IPS-NIHi11 (cell line): ENCODE data around the gene ST6GALNAC5.

Experiments used
- DNase-seq: peaks from one replicate; pipeline ENCODE4 v3.0.0; 2012; ENCODE audit warnings: mixed read lengths, low spot score

The ST6GALNAC5 gene

GRCh38 chr1:77047978-77048614 lies 180.8 kb downstream of the ST6GALNAC5 start:
- no peak for DNase-seq

- no peak for DNase-seq
These were observed 181.3 kb downstream of the ST6GALNAC5 start for GRCh38 chr1:77048615-77049005.

DNA sequence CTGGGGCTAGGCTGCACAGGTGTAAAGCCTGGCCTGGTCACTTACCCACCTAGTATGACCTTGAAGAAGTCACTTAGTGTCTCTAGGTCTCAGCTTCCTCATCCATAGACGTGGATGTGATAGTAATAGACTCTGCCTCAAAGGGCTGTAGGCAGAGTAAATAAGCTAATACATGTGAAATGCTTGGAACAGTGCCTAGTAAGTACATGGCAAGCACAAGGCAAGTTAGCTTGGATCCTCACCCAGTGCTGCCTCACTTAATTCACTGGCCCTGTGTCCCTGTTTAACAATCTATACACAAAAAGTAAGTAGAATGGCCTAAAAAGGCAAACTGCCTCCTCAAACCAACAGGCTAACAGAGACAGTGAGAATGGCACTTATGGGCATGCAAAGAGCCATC lies 184.1 kb downstream of the ST6GALNAC5 start:
- no peak for DNase-seq

DNA sequence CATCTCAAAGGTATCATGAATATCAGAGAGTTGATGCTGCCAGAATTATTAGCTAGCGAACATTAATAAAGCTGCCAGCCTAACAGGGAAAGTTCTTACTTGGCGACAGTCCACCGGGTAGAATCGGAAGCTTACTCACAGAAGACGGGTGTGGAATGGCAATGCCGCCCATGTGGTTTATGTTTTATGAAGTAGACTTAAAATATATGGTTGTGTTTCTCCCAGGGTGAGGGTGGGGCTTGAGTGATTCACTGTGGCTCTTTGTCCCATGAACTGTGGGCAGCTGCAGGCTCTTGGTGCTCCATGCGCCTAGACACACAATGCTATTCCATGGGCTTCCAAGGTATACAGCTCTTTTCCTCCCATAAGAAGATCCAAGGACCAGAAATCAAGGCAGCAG lies 189.2 kb downstream of the ST6GALNAC5 start:
- DNase-seq = no peak

- no peak for DNase-seq
These were observed 190.8 kb downstream of the ST6GALNAC5 start for GRCh38 chr1:77057994-77058585.

DNA sequence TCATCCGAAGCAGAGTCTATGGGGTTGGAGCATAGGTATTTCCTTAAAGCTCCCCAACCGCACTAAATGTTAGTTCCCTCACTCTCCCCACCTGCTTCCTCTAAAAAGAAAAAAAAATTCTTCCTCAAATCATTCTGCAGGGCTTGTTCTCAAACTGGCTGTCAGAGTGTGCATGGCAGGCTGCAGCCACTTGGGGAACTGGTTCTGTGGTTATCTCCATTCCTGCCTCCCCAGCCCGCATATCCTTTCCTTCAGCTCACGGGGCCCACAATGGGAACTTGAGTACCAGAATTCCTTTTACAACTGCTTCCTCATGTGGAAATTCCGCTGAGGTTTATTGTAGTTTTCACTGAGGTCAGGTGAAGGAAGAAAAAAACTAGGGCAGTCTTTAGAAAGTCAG lies 192.7 kb downstream of the ST6GALNAC5 start:
- DNase-seq = peak; percentile 50

DNA sequence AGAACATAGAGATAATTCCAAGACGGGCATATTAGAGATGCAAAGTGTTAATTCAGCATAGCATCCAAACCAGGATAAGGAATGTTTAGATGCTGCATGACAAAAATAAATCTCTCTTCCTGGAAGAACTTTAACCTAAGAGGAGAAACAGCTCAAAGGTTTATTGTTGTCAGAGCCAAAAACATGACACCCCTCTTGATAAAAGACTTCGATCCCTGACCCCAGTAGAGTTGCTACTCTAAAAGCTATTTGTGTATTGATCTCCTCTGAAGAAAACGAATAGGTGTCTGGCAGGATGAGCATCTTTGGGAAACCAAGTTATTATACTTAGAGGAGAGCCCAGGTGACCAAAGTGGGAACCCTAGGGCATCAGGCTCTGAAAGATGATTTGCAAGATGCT lies 193.9 kb downstream of the ST6GALNAC5 start:
- no peak for DNase-seq

DNA sequence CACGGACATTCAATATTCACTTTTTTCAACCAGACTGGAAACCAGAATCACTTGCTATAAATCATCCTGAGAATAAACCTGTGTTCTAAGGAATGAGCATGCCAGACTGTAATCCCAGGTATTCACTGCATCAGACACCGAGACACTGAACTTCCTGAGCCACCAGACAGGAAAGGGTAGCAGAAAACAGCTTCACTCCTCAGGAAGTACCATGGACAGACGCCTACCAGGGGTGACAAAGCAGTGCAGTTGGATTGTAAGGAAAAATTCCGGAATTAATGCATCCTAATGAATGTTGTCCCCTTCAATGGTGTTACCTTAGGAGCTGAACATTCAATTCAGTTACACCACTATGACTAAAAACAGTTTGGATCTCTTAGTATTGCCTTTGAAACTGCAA lies 195.8 kb downstream of the ST6GALNAC5 start:
- peak; percentile 34 for DNase-seq

GRCh38 chr1:77064246-77064645 lies 197.0 kb downstream of the ST6GALNAC5 start:
- no peak for DNase-seq

DNA sequence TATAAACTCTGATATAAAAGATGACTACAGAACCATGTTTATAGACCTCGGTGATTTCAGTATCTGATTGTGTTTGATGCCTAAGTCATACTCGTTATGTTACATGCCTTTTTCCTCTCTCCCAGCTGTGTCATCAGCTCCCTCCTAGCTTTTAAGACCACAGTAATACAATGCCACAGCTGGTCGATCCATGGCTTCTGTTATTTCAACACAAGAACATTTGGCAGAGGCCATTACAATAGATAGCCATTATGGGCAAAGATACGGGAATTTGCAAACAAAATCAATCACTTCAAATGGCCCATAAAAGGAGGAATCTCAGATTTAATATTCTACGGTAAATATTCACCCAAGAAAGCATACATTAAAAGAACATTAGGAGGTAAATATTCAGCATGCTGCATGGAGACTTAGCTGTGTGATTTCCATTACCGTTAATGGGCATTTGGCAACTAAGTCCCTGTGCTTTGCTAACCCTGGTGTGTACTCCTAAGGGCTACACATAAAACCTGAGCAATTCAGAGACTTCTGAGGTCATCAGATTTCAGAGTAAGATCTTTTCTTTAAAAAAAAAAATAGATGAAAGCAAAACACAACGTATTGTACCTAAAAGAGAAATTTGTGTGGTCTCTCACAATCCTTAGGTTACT lies 198.5 kb downstream of the ST6GALNAC5 start:
- no peak for DNase-seq

DNA sequence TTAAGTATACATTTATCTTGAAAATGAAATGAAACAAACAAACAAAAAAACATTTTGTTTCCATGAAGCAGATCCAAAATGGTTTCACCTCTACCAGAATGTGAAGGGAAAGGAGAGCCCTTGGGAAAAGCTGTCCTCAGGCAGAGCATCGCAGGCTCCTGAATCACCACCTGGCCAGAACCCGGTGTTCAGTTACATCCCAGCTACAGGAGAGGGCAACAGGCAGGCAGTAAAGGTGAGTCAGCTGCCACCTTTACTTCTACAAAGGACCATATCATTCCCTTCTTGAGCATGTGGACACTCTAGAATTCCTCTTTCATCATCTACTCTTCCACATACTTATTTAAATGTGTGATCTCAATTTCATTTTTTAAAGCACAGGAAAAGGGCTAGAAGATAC lies 200.7 kb downstream of the ST6GALNAC5 start:
- peak; percentile 17 for DNase-seq

- no peak for DNase-seq
These were observed 209.5 kb downstream of the ST6GALNAC5 start for GRCh38 chr1:77076759-77077158.

GRCh38 chr1:77081834-77082233 lies 214.6 kb downstream of the ST6GALNAC5 start:
- DNase-seq = no peak

DNA sequence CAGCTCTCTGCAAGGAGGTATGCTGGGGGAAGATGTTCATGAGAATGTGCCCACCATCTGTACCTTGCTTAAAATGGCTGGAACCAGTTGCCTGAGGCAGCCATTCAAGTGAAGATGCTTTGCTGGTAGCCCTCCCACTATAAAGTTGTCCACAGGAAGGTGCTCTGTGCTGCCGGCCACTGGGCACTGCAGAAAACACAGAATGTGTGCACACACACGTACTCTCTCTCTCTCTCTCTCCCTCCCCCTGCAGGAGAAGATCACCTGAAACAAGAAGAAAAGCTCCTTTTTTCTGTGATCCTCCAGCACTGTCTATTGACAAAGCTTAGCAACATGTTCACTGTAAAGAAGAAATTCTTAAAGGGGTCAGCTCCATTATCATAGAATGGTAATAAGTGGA lies 217.2 kb downstream of the ST6GALNAC5 start:
- no peak for DNase-seq

DNA sequence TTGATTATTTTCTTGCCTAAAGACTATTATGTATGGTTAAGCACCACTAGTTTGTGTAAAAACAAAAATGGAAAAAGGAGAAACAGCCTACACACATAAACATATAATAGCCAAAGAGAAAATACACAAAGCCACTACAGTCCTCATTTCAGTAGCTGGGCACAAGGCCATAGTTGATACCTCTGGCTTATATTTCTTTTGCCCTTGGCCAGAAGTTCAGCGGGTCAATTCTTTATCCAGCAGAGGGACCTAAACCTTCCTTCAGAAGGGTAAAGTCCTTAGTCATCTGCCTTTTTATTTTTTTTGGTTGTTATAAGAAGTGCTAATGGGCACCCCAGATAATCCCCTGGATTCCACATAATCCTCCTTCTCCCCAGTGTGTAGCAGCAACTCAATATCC lies 217.8 kb downstream of the ST6GALNAC5 start:
- no peak for DNase-seq

GRCh38 chr1:77089756-77090155 lies 222.5 kb downstream of the ST6GALNAC5 start:
- no peak for DNase-seq

GRCh38 chr1:77095236-77095635 lies 228.0 kb downstream of the ST6GALNAC5 start:
- DNase-seq = no peak

GRCh38 chr1:77096496-77097255 lies 229.4 kb downstream of the ST6GALNAC5 start:
- DNase-seq = no peak

DNA sequence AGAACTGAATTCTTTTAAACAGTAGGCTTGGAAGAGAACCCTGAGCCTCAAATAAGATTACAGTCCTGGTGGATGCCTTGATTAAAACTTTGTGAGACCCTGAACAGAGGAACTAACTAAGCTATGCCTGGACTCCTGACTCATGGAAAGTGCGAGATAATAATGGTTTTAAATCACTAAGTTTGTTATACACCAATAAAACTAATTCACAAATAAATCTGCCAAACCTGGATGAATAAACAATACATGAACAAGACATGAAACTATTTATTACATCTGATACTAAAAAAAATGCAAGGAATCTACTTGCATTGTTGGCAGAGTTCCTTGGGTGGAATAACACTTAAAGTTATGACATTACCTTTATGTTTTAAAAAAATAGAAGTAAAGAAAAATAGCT lies 233.6 kb downstream of the ST6GALNAC5 start:
- no peak for DNase-seq

- no peak for DNase-seq
These were observed 236.2 kb downstream of the ST6GALNAC5 start for GRCh38 chr1:77103486-77103885.

DNA sequence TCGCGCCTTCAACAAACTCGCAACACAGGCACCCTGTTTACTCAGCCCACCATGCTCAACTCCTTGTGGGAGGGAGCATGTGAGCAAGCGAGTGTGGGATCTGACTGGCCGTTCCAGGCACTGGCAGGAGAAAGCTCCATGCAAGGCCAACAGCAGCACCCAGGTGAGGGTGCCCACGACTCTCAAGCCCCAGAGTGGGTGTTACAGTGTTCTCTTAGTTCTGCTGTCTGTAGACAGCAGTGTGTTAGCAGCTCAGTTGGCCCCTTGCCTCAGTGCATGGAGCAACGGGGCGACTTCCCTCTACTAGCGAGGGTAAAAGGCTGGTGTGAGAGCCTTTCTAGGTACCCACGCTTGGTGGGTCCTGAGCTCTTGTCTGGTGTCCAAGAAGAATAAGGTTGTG lies 237.4 kb downstream of the ST6GALNAC5 start:
- DNase-seq = no peak
